Smooth muscle cell (in vitro differentiated cells): ENCODE results near the gene EDN3. TPM values are rescaled to one million over a fixed set of nuclear protein-coding genes. Genes with fewer than 3 reads are reported as not detected.

Experiments used
- DNase-seq: peaks from one replicate; lab custom pipeline; 2025; ENCODE audit not compliant: unreplicated experiment; lab: John Stamatoyannopoulos, UW
- H2AFZ ChIP-seq: fragments of 200-600 bp; sonication (generic); 2 replicates; pipeline ENCODE4 v1.6.0; 2016; ENCODE audit warnings: antibody characterized with exemption, low read depth, mild to moderate bottlenecking
- H3F3A ChIP-seq: fragments of 200-600 bp; sonication (generic); 2 replicates; pipeline ENCODE4 v1.6.0; 2017; ENCODE audit warnings: antibody characterized with exemption, low read depth
- H3K27ac ChIP-seq: fragments of 200-600 bp; sonication (generic); 2 replicates; pipeline ENCODE4 v1.5.1; 2016; ENCODE audit warnings: low read depth, mild to moderate bottlenecking
- H3K27me3 ChIP-seq: fragments of 200-600 bp; sonication (generic); 2 replicates; pipeline ENCODE4 v1.6.1; 2016; ENCODE audit warnings: low read depth, mild to moderate bottlenecking
- H3K36me3 ChIP-seq: fragments of 200-600 bp; sonication (generic); 2 replicates; pipeline ENCODE4 v1.5.1; 2016; ENCODE audit warnings: low read depth
- H3K4me1 ChIP-seq: fragments of 200-600 bp; sonication (generic); 2 replicates; pipeline ENCODE4 v1.5.1; 2016; ENCODE audit warnings: low read depth
- H3K4me2 ChIP-seq: fragments of 200-600 bp; sonication (generic); 2 replicates; pipeline ENCODE4 v1.6.0; 2016; ENCODE audit warnings: mild to moderate bottlenecking
- H3K4me3 ChIP-seq: fragments of 200-600 bp; sonication (generic); 2 replicates; pipeline ENCODE4 v1.5.1; 2016; ENCODE audit warnings: mild to moderate bottlenecking
- H3K79me2 ChIP-seq: fragments of 200-600 bp; sonication (generic); 2 replicates; pipeline ENCODE4 v1.6.0; 2016; ENCODE audit warnings: low read depth, mild to moderate bottlenecking
- H3K9ac ChIP-seq: fragments of 200-600 bp; sonication (generic); 2 replicates; pipeline ENCODE4 v1.6.0; 2016; ENCODE audit warnings: low read depth
- H3K9me3 ChIP-seq: fragments of 200-600 bp; sonication (generic); replicated peaks from 2 replicates; pipeline ENCODE4 v1.5.1; 2016; ENCODE audit warnings: low read depth
- H4K20me1 ChIP-seq: fragments of 200-600 bp; sonication (generic); 2 replicates; pipeline ENCODE4 v1.6.0; 2016; ENCODE audit warnings: low read depth
- WGBS: methylation state at CpG from one replicate; pipeline ENCODE4 v1.1.7; 2016; ENCODE audit warnings: low lambda C conversion rate; 5-methylcytosine and 5-hydroxymethylcytosine counted together
- polyA plus RNA-seq: library from polyadenylated mRNA; unstranded; fragments of >200 nt; fragmentation: Nextera tagmentation; extraction: Ambion mirVana; gene quantifications from 2 replicates; pipeline ENCODE4 v1.2.1, GENCODE V29; 2016
- total RNA-seq: library from RNA; depleted of rRNA; stranded (reverse); fragments of >200 nt; gene quantifications from 2 replicates; pipeline ENCODE4 v1.2.3, GENCODE V29; 2014
- TF ChIP-seq, protein P1 (sequence below): fragments of 200-600 bp; sonication (generic); IDR thresholded peaks from 2 replicates; pipeline ENCODE4 v1.5.1; 2017; ENCODE audit warnings: borderline replicate concordance, mild to moderate bottlenecking, antibody characterized with exemption; ENCODE audit not compliant: insufficient read depth, poor library complexity, severe bottlenecking

Gene EDN3
- total and polyA plus RNA-seq, 2 experiments from 2014 or later = not detected

DNA sequence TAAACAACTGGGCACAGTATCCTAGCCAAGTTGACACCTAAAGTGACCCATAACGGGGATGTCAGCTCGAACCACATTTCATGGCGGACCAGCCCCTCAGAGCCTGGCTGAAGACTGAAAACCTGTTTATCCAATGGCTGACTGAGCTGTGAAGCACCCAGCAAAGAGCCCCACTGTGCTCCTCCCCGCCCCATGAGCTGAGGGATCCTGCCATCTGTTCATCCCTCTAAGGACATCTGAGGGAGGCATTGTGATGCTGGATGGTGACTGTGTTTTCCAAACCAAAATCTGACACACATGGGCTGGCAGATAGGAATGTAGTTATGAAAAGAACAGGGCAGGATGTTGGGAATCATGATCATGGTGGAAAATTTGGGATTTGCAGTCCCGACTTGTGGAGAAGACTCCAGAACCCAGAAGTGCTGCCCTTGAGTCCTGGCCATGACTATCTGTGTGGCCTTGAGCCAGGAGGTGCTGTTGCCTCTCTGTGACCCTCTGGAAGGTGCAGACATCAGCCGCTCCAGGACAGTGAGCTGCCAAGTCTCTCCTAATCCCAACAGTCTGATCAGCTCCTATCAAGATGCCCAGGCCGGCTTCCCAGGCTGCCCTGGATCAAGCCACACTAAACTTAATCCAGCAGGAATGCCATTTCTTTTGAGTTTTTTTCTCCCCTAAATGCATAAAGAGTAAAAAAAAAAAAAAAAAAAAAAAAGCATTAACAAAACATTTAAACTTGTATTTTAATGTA is 5.7 kb downstream of the EDN3 start:
- no peaks in the 10 kb centered on the region for H3K36me3 ChIP-seq
- H3K27ac ChIP-seq = no peak overlapping the region
- no peaks in the 10 kb centered on the region for H3K4me1 ChIP-seq
- TF ChIP-seq, protein P1, sequence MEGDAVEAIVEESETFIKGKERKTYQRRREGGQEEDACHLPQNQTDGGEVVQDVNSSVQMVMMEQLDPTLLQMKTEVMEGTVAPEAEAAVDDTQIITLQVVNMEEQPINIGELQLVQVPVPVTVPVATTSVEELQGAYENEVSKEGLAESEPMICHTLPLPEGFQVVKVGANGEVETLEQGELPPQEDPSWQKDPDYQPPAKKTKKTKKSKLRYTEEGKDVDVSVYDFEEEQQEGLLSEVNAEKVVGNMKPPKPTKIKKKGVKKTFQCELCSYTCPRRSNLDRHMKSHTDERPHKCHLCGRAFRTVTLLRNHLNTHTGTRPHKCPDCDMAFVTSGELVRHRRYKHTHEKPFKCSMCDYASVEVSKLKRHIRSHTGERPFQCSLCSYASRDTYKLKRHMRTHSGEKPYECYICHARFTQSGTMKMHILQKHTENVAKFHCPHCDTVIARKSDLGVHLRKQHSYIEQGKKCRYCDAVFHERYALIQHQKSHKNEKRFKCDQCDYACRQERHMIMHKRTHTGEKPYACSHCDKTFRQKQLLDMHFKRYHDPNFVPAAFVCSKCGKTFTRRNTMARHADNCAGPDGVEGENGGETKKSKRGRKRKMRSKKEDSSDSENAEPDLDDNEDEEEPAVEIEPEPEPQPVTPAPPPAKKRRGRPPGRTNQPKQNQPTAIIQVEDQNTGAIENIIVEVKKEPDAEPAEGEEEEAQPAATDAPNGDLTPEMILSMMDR = no peak
- no peaks in the 10 kb centered on the region for H3F3A ChIP-seq
- DNase-seq = no peak
- peaks cover 52% of the 10 kb centered on the region for H3K27me3 ChIP-seq
- no peak overlapping the region for H3K9ac ChIP-seq
- H3K4me2 ChIP-seq = no peak overlapping the region
- no peak overlapping the region for H3K4me3 ChIP-seq
- 84% methylated on average over 7 of the region's 7 CpGs for WGBS
- H3K79me2 ChIP-seq = no peaks in the 10 kb centered on the region
- no peaks in the 10 kb centered on the region for H3K9me3 ChIP-seq
- no peak overlapping the region for H2AFZ ChIP-seq
- H4K20me1 ChIP-seq = no peaks in the 10 kb centered on the region

DNA sequence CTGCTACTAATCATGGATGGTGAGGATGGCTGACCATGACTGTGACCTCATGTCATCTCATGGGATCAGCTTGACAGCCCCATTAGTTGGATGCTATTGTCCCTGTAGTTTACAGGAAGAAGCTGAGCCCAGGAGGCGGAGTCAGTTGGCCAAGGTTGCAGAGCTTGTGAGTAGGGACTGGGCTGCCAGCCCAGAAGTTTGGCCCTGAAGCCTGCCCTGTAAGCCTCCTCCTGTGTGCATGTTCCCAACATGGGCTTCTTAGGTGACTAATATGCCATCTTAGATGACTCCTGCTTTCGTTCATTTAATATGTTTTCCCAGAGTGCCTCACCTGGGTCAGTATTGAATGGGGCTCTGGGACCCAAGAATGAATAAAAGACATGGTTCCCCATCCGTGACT is 6.9 kb downstream of the EDN3 start:
- no peaks in the 10 kb centered on the region for H3K36me3 ChIP-seq
- no peaks in the 10 kb centered on the region for H3K79me2 ChIP-seq
- TF ChIP-seq, protein P1 = no peak
- H3K27ac ChIP-seq = no peak overlapping the region
- H3K4me3 ChIP-seq = no peak overlapping the region
- WGBS = 84% methylated on average over 3 of the region's 3 CpGs
- no peak overlapping the region for H3K4me2 ChIP-seq
- no peak overlapping the region for H2AFZ ChIP-seq
- H3K9ac ChIP-seq = no peak overlapping the region
- H3K27me3 ChIP-seq = peaks cover 41% of the 10 kb centered on the region
- DNase-seq = no peak
- no peaks in the 10 kb centered on the region for H4K20me1 ChIP-seq
- H3F3A ChIP-seq = no peaks in the 10 kb centered on the region
- H3K9me3 ChIP-seq = no peaks in the 10 kb centered on the region
- no peaks in the 10 kb centered on the region for H3K4me1 ChIP-seq

DNA sequence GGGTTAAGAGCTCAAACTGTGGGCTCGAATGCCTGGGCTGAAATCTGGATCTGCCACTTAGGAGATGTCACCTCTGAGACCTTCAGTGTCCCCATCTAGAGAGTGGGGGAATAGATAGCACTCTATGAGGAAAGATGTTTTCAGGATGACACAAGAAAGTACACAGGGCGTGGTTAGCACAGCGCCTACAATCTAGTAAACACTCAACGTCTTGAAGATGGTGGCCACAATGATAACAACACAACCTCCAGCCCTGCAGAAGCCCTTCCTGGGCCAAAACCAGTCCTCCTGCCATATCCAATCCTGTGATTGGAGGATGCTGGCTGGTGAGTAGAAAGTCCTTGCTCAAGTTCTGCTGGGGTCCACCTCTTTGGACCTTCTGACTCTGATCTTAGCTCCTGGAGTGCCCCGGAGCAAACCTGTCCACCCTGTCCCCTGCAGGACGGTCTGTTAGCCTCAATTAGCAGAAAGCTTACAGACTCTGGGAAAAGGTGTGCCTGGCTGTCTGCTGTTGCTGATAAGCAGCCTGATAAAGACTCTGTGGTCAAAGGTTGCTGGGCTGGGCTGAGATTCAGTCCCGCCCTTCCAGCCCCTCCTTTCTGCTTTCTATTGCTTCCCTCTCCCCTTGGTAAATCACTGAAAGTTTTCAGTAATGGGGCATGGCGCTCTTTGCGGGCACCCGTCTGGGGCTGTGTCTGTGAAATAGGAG is 8.2 kb downstream of the EDN3 start:
- WGBS = 76% methylated on average over 10 of the region's 10 CpGs
- H3K4me1 ChIP-seq = no peaks in the 10 kb centered on the region
- no peak overlapping the region for H3K27ac ChIP-seq
- peaks cover 31% of the 10 kb centered on the region for H3K27me3 ChIP-seq
- H3K79me2 ChIP-seq = no peaks in the 10 kb centered on the region
- no peaks in the 10 kb centered on the region for H4K20me1 ChIP-seq
- TF ChIP-seq, protein P1 = no peak
- DNase-seq = no peak
- H3K9ac ChIP-seq = no peak overlapping the region
- no peak overlapping the region for H2AFZ ChIP-seq
- no peak overlapping the region for H3K4me3 ChIP-seq
- no peaks in the 10 kb centered on the region for H3K36me3 ChIP-seq
- H3K4me2 ChIP-seq = no peak overlapping the region
- H3K9me3 ChIP-seq = no peaks in the 10 kb centered on the region
- H3F3A ChIP-seq = no peaks in the 10 kb centered on the region
